A673 (cell line): Measurements from ENCODE around the gene MZB1.

Experiments used
- EZH2 ChIP-seq: fragments of 200-600 bp; sonication (generic); IDR thresholded peaks from 2 replicates; pipeline ENCODE4 v1.6.1; 2017; ENCODE audit warnings: borderline replicate concordance, low read depth, mild to moderate bottlenecking, mixed read lengths, antibody characterized with exemption, low read length; ENCODE audit not compliant: poor library complexity, severe bottlenecking
- TF ChIP-seq, protein P1 (sequence below): fragments of 300-800, 200-600 bp; sonication (generic); conservative IDR thresholded peaks from 2 replicates; pipeline ENCODE4 v1.5.1; 2017; ENCODE audit warnings: low read depth, mild to moderate bottlenecking, antibody characterized with exemption, low read length, moderate library complexity, mixed read lengths

DNA sequence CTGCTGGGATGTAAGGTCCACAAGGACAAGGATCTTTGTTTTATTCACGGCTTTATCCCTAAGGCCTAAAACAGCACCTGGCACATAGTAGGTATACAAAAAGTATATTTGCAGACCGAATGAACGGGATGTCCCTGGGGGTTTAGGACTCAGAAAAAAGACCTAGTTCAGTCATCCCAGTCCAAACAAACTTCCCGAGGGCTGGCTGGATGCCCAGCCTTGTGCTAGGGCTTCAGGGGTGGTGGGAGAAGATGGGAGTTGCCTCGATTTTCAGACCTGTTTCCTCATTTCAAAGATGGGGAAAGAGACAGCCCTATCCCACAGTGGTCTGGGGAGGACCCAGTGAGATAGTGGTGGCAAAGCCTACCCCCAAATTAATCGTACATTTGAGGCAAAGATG is 8.2 kb upstream of the MZB1 start:
- TF ChIP-seq EZH2: no peak
- TF ChIP-seq, protein P1, sequence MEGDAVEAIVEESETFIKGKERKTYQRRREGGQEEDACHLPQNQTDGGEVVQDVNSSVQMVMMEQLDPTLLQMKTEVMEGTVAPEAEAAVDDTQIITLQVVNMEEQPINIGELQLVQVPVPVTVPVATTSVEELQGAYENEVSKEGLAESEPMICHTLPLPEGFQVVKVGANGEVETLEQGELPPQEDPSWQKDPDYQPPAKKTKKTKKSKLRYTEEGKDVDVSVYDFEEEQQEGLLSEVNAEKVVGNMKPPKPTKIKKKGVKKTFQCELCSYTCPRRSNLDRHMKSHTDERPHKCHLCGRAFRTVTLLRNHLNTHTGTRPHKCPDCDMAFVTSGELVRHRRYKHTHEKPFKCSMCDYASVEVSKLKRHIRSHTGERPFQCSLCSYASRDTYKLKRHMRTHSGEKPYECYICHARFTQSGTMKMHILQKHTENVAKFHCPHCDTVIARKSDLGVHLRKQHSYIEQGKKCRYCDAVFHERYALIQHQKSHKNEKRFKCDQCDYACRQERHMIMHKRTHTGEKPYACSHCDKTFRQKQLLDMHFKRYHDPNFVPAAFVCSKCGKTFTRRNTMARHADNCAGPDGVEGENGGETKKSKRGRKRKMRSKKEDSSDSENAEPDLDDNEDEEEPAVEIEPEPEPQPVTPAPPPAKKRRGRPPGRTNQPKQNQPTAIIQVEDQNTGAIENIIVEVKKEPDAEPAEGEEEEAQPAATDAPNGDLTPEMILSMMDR: no peak
